Stimulated activated naive CD8-positive, alpha-beta T cell treated with anti-CD3 and anti-CD28 coated beads, Interleukin-15, amount 100 ng/mL, for 72 hours (primary cell): Measurements from ENCODE around the gene POLQ.
"Not testable (repeated sequence)": the region's sequence is repeated elsewhere in the genome, so short reads cannot be mapped to it uniquely, and the experiment has no call there.

ENCODE experiments used
- ATAC-seq: fragments of 150-1000 bp; cut with Tn5 transposase; 2 replicates; pipeline ENCODE4 v1.10.0; 2021; ENCODE audit warnings: mild to moderate bottlenecking, moderate library complexity
- DNase-seq, 2 donors: peaks; one replicate each; pipeline ENCODE4 v3.0.0; 2021 to 2022
- H3K27ac Mint-ChIP-seq, 2 donors: one replicate each; pipeline ENCODE4 v1.8.0; 2022; ENCODE audit warnings: mild to moderate bottlenecking in 2 of 2, mixed read lengths in 2 of 2, moderate library complexity in 2 of 2
- H3K27me3 Mint-ChIP-seq: one replicate; pipeline ENCODE4 v1.8.0; 2022; ENCODE audit warnings: mixed read lengths
- H3K4me1 Mint-ChIP-seq: one replicate; pipeline ENCODE4 v1.8.0; 2022; ENCODE audit warnings: mild to moderate bottlenecking, mixed read lengths
- H3K4me3 Mint-ChIP-seq, 2 donors: one replicate each; pipeline ENCODE4 v1.8.0; 2022; ENCODE audit warnings: mild to moderate bottlenecking in 2 of 2, mixed read lengths in 2 of 2, moderate library complexity in 1 of 2
- H3K9me3 Mint-ChIP-seq, 2 donors: one replicate each; pipeline ENCODE4 v1.8.0; 2022; ENCODE audit warnings: mixed read lengths in 2 of 2

The POLQ gene

DNA sequence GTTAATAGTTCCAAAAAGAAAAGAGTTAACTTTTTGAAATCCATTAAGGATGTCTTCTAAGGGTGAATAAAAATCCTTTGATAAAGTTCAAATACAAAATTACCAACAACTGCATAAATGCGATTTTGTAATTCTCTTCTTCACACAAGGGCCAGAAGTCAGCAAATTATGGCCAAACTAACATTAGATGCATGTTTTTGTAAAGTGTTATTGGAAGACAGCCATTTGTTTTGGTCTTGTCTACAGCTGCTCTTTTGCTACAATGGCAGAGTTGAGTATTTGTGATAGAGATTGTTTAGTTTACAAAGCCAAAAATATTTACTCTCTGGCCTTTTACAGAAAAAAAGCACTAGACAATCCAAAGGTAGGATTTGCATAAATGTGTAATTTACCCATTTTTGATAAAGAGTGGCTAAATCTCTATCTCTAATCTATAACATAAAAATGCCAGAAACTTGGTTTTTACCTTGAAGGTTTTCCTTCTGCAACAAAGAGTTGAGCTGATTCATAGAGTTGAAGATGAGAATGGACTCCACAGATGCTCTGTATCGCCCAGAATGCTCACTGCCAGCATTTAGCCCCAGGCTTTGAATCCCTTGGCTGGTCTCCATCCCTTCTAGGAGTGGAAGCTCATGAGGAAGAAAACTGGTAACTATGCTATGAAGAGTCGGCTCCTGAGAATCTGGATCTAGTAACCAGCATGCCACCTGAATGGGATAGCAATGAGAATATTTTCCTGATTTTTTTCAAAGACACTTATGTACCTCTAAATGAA, 64.5 kb downstream of the POLQ start:
- no peak for DNase-seq
- Mint-ChIP-seq H3K9me3 (no peaks in the 10 kb centered on the region), H3K27ac (no peak overlapping the region), H3K4me1 (no peaks in the 10 kb centered on the region), H3K4me3 (no peak overlapping the region), H3K27me3 (no peaks in the 10 kb centered on the region)
- no peak for ATAC-seq

DNA sequence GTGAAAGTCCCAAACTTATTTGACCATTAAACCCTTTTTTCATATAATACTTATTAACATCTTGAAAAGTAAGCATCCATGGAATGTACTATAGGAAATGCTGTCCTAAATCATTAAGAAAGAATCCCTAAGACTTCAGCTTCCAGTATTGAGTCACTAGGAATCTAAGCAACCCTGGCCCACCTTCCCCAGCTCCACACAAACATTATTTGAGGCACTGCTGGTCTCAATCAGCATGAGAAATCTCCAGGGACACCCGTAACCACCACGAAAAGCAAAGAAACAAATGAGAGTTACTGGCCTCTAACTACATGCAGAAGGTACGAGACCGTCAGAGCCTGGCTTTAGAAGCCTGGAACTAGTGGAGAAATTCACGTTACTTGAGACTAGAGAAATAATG, 68.2 kb downstream of the POLQ start:
- no peak overlapping the region for H3K27ac Mint-ChIP-seq
- DNase-seq (no peak), ATAC-seq (no peak)
- H3K9me3 Mint-ChIP-seq: no peaks in the 10 kb centered on the region
- no peaks in the 10 kb centered on the region for H3K4me1 Mint-ChIP-seq
- no peak overlapping the region for H3K4me3 Mint-ChIP-seq
- no peaks in the 10 kb centered on the region for H3K27me3 Mint-ChIP-seq

DNA sequence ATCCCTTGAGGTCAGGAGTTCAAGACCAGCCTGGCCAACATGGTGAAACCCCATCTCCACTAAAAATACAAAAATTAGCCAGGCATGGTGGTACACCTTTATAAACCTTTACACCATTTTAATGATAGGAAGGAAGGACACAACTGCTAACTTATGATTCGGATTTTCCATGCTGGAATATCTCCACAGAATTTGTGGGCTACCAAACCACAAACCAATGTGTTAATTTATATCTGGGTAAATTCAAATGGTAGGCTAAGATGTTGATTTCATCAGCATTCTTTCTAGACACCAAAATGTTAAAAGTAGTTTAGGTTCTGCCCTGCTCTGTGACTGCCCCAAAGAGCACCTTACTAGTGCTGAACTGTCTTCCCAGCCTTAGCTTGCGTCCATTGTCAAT, 72.8 kb downstream of the POLQ start:
- peak overlapping the region in 1 of 2 donors; percentile 20 for H3K27ac Mint-ChIP-seq
- no peak for DNase-seq
- H3K4me3 Mint-ChIP-seq: no peak overlapping the region
- no peaks in the 10 kb centered on the region for H3K9me3 Mint-ChIP-seq
- no peaks in the 10 kb centered on the region for H3K27me3 Mint-ChIP-seq
- no peak for ATAC-seq
- no peaks in the 10 kb centered on the region for H3K4me1 Mint-ChIP-seq

DNA sequence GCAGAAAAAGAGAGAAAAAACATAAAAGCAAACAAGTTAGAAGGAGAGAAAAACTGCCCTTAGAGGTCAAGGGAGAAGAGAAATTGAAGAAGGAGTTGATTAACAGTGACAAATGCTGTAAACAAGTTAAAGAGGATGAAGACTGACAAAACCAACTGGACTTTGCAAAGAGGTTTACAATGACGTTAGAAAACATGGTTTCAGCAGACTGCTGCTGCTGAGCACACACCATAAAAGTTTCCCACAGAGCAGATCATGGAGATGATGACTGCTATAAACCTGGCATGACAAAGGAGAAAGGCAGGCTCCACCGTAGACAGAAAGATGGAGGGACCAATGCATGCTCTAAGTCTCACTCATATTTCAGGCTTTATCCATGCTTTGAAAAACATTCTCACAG, 78.7 kb downstream of the POLQ start:
- H3K4me1 Mint-ChIP-seq: no peaks in the 10 kb centered on the region
- H3K27me3 Mint-ChIP-seq: no peaks in the 10 kb centered on the region
- H3K27ac Mint-ChIP-seq: no peak overlapping the region
- no peak overlapping the region for H3K4me3 Mint-ChIP-seq
- no peak for ATAC-seq
- no peak for DNase-seq
- no peaks in the 10 kb centered on the region for H3K9me3 Mint-ChIP-seq

DNA sequence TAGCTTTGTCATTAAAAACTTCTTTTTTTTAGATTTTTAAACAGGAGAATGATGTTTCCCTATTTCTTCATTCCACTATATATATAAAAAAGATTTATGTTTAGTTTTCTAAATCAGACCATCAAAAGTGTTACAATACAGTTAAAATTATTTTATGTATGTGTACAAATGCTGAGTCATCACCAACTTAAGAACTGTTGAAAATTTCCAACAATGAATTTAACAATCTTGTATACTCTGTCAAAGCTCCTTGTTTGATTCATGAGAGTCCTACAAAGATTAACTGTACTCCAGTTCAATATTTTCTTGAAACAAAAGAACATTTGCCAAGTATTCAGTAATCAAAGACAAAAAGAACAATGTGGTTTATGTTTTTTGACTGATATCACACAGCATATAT, 82.0 kb downstream of the POLQ start:
- no peak overlapping the region for H3K4me3 Mint-ChIP-seq
- no peaks in the 10 kb centered on the region for H3K27me3 Mint-ChIP-seq
- H3K27ac Mint-ChIP-seq: no peak overlapping the region
- no peak for DNase-seq
- no peak for ATAC-seq
- no peaks in the 10 kb centered on the region for H3K4me1 Mint-ChIP-seq
- no peaks in the 10 kb centered on the region for H3K9me3 Mint-ChIP-seq

DNA sequence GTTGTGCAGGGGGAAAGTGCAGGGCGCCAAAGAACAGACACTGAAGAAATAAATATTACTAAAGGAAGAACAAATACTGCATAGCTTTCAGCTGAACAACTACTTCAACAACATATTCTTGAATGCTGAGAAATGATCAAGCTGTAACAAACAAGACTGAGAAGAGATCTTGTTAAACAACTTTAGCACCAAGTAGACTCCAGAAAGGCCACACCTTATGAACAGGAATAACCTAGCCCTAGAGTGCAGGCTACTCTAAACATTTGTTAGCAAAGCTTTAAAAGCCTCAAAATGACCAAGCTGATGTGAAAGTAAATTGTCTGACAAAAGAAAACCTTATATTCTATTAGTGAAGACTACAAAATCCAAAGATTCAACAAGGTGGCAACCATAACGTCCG, 83.2 kb downstream of the POLQ start:
- no peaks in the 10 kb centered on the region for H3K4me1 Mint-ChIP-seq
- H3K27me3 Mint-ChIP-seq: no peaks in the 10 kb centered on the region
- no peak overlapping the region for H3K27ac Mint-ChIP-seq
- no peak for DNase-seq
- no peak overlapping the region for H3K4me3 Mint-ChIP-seq
- H3K9me3 Mint-ChIP-seq: no peaks in the 10 kb centered on the region
- ATAC-seq: no peak

DNA sequence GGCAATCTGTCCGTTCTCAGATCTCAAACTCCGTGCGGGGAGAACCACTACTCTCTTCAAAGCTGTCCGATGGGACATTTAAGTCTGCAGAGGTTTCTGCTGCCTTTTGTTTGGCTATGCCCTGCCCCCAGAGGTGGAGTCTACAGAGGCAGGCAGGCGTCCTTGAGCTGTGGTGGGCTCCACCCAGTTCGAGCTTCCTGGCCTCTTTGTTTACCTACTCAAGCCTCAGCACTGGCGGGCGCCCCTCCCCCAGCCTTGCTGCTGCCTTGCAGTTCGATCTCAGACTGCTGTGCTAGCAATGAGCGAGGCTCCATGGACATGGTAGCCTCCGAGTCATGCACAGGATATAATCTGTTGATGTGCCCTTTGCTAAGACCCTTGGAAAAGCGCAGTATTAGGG, 94.0 kb downstream of the POLQ start:
- not testable (repeated sequence) for ATAC-seq, H3K27ac Mint-ChIP-seq, H3K4me1 Mint-ChIP-seq, DNase-seq, H3K4me3 Mint-ChIP-seq, H3K9me3 Mint-ChIP-seq, H3K27me3 Mint-ChIP-seq

DNA sequence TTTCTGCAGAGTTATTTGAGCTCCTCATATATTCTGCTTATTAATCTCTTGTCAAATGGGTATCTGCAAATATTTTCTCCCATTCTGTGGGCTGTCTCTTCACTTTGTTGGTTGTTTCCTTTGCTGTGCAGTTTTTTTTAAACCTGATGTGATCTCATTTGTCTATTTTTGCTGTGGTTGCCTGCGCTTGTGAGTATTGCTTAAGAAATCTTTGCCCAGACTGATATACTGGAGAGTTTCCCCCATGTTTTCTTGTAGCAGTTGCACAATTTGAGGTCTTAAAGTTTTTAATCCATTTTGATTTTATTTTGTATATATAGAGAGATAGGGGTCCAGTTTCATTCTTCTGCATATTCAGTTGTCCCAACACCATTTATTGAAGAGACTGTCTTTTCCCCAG, 102.3 kb downstream of the POLQ start:
- Mint-ChIP-seq H3K4me1 (no peaks in the 10 kb centered on the region), H3K4me3 (no peak overlapping the region), H3K27ac (no peak overlapping the region), H3K9me3 (peaks cover 0 to 3% of the 10 kb centered on the region in 2 donors), H3K27me3 (no peaks in the 10 kb centered on the region)
- DNase-seq (no peak), ATAC-seq (no peak)

DNA sequence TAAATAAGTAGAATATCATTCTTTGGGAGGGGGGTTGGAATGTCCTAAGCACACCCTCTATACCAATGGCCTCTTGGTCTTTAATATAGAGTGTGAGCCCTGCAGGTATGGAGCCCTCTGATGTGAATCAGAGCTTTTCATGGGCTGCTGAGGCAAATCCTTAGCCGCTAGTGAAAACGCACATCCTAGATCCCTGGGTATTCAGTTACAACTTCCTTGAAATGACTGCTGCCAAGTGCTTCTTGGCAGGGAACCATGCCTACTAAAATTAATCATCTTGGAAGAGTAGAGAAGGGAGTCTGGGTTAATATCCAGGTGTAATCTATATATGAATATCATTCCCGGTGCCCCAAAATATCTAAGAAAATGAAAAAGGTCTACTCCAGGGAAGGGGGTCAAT, 109.1 kb downstream of the POLQ start:
- H3K9me3 Mint-ChIP-seq: no peaks in the 10 kb centered on the region
- DNase-seq: no peak
- H3K27ac Mint-ChIP-seq: no peak overlapping the region
- H3K27me3 Mint-ChIP-seq: no peaks in the 10 kb centered on the region
- no peak for ATAC-seq
- peaks cover 16% of the 10 kb centered on the region for H3K4me1 Mint-ChIP-seq
- no peak overlapping the region for H3K4me3 Mint-ChIP-seq

DNA sequence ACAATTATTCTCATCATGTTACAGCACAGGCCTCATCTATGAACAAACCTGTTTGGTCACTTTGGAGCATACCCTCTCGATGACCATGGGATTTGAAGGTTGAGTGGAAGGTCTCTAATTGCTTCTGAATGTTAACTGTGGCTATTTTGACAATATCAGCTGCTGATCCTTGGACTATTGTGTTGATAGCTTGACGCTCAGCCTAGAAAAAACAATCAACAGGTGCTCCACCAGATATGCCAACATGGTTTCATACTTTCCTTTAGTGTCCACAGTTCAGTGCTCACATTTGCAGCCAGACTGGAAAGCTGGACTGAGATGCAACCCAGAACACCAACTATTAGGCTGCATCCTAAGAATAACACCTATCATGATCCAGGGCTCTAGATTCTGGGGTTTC, 109.7 kb downstream of the POLQ start:
- no peaks in the 10 kb centered on the region for H3K9me3 Mint-ChIP-seq
- H3K27me3 Mint-ChIP-seq: no peaks in the 10 kb centered on the region
- H3K4me3 Mint-ChIP-seq: no peak overlapping the region
- ATAC-seq: no peak
- DNase-seq: no peak
- peaks cover 16% of the 10 kb centered on the region for H3K4me1 Mint-ChIP-seq
- no peak overlapping the region for H3K27ac Mint-ChIP-seq

DNA sequence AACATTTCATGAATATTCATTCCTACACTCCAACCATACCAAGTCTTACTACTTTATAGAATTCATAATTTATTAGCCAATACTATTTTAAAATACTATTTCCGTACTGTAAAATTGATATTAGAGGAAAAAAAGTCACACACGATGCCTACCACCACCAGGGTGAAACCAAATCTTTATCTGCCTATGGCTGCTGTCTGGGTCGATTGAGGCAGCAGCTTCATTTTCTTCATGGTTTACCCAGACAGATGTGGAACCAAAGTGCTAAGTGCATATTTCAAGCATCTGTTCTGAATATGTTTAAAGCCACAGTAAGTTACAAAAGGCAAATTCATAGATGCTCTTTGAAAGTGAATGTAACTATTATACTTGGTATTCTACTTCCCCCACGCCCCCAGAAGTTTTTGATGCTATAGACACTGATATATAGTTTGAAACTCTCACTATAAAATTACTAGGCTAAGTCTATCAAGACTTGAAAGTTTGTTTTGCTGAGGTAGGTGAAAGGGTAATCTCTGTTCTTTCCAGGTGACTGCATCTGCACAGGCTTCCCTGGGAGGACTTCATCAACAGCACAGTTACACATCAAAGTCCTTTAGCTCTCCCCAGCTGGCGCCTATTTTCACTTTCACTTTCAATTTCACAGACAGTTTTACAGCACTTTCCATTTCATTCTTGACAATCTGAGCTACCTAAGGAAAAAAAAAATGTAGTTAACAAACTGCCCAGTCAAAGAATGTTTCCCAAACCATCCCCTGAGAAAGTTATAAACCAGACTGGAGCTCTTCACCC, 113.9 kb downstream of the POLQ start:
- Mint-ChIP-seq H3K4me3 (no peak overlapping the region), H3K27ac (no peak overlapping the region), H3K27me3 (no peaks in the 10 kb centered on the region), H3K4me1 (peaks cover 16% of the 10 kb centered on the region), H3K9me3 (no peaks in the 10 kb centered on the region)
- DNase-seq (peak; percentile 12 to 28), ATAC-seq (peak; percentile 94)

DNA sequence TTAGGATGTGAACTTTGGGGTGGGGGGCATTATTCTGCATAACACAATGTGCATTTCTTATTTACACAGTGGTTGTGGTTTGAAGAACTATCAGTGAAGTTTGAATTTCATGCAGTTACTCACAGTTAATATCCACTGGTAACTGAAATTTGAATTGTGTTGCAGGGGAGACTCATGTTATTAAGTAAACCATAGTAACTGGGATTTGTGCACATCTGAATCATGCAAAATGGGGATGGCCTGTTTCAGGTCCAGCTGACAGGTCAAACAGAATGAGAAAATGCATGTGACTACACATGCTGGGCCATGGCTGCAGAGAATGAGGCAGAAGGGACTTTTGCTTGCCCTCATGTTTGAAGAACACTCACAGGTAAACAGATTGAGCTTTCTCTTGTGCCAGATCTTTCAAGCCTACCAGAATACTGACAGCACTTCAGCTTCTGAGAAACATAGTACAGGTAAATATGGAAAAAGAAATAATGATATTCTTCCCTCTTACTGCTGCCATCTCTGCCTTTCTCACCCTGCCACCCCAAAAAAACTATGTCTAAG, 115.0 kb downstream of the POLQ start:
- no peaks in the 10 kb centered on the region for H3K27me3 Mint-ChIP-seq
- no peak overlapping the region for H3K27ac Mint-ChIP-seq
- DNase-seq: no peak
- no peak for ATAC-seq
- H3K4me3 Mint-ChIP-seq: no peak overlapping the region
- no peaks in the 10 kb centered on the region for H3K9me3 Mint-ChIP-seq
- H3K4me1 Mint-ChIP-seq: peaks cover 16% of the 10 kb centered on the region

DNA sequence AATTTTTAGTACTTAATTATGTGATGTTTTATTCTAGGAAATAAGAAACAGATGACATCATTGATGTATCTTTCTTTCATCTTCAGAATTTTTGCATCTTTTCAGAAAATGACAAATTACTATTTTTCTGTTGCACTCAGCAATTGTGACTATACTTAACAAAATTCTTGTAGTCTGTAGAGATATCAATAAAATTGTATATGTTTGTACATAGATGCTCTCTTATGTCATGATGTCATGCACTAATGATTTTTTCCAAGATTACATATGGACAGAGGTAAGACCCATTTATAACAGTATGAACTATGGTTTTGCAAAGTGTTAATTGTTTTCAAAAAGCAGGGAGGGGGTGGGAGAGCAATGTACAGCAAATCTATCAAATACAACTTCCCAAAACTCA, 121.2 kb downstream of the POLQ start:
- no peaks in the 10 kb centered on the region for H3K4me1 Mint-ChIP-seq
- H3K27ac Mint-ChIP-seq: no peak overlapping the region
- H3K27me3 Mint-ChIP-seq: no peaks in the 10 kb centered on the region
- no peak overlapping the region for H3K4me3 Mint-ChIP-seq
- DNase-seq: no peak
- no peaks in the 10 kb centered on the region for H3K9me3 Mint-ChIP-seq
- ATAC-seq: no peak

DNA sequence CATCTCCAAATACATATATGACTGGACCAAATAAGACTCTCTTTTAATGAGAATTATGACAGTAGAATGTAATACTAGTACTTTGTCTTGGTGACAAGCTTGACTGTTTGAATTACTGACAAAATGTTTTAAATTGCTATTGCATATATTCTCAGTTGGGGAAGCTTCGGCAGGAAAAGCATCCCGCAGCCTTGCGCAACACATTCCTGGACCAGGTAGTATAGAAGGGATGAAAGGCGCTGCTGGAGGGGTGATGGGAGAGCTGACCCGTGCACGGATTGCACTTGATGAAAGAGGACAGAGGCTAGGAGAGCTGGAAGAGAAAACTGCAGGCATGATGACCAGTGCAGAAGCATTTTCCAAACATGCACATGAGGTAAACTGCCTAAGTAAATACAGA, 127.6 kb downstream of the POLQ start:
- no peaks in the 10 kb centered on the region for H3K27me3 Mint-ChIP-seq
- H3K9me3 Mint-ChIP-seq: no peaks in the 10 kb centered on the region
- no peaks in the 10 kb centered on the region for H3K4me1 Mint-ChIP-seq
- no peak overlapping the region for H3K4me3 Mint-ChIP-seq
- DNase-seq (no peak), ATAC-seq (no peak)
- no peak overlapping the region for H3K27ac Mint-ChIP-seq

DNA sequence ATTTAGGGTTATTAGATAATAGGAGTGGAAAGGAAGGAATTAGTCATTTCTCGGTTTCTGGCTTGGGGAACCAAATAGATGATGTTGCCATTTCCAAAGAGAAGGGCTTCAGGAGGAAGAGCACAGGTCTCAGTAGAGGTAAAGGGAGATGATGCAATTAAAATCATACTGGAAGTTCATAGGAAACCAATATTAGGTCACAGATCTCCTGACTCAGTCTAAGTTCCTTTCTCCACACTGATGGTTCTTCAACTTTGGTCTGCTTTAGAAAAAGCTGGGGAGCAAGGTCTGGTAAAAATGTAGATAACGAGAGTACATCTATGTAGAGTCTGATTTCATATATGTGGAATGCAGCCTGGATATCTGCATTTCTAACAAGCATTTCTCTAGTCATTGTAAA, 130.9 kb downstream of the POLQ start:
- ATAC-seq (peak; percentile 69), DNase-seq (no peak)
- Mint-ChIP-seq H3K4me3 (no peak overlapping the region), H3K27me3 (no peaks in the 10 kb centered on the region), H3K4me1 (peaks cover 3% of the 10 kb centered on the region), H3K9me3 (no peaks in the 10 kb centered on the region), H3K27ac (no peak overlapping the region)

DNA sequence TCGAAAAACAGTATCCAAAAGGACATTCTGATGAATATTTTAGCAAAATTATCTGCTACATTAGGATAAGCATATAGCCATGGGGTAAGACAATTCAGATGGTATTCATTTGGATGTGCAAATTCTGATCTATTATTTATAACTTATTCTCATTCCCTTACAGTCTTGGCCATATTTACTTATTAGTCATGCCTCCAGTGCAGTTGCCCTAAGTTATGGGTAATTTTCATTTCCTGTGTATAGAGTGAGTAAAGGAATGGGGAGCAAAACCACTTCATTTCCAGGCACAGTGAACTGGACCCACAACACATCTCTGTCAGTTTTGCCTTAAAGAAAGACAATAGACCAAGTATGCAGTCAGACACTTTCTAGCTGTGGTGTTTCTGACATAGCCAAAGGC, 134.3 kb downstream of the POLQ start:
- no peak overlapping the region for H3K27ac Mint-ChIP-seq
- peaks cover 6% of the 10 kb centered on the region for H3K4me1 Mint-ChIP-seq
- no peaks in the 10 kb centered on the region for H3K27me3 Mint-ChIP-seq
- no peak overlapping the region for H3K4me3 Mint-ChIP-seq
- peak; percentile 56 for ATAC-seq
- no peak for DNase-seq
- H3K9me3 Mint-ChIP-seq: no peaks in the 10 kb centered on the region
